Stimulated activated CD4-positive, alpha-beta T cell treated with anti-CD3 and anti-CD28 coated beads, TNF-alpha, amount 100 ng/mL, for 4 hours (primary cell): ENCODE results near the gene NUP188.
"Not testable (repeated sequence)": the region's sequence is repeated elsewhere in the genome, so short reads cannot be mapped to it uniquely, and the experiment has no call there.

Experiments
- DNase-seq, 3 experiments: peaks; one replicate each; pipeline ENCODE4 v3.0.0-alpha.2; 2020; ENCODE audit warnings: low read depth in 3 of 3

Gene NUP188

DNA sequence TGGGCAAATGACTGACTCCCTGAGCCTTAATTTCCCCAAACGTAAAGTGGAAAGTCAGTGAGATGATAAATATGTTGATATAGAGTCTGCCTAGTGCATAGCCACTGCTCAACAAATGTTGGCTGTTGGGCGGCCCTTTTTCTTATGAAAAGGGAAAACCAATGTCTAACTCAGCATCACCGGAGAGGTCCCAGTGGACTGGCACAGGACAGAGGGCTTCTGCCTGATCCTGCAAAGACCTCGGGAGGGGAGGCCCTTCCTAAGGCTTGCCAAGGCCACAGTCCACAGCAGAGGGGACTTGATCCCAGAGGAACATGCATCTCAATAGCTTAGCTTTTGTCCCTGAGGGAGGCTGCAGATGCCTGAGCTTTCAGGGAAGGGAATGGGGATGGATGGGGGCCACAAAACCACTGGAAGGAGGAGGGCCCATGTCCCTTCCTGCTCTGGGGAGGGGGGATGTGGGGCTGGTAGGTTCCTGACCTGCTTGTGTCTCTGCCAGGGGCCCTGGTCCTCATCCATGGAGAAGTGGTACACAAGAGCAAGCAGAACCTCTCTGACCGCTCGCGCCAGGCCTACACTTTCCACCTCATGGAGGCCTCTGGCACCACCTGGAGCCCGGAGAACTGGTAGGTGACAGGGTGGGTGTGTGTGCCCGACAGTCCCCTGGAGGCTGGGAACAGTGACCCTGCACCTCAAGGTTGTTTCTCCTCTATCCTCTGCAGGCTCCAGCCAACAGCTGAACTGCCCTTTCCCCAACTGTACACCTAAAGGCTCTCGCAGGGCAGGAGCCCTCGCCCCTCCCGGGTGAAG lies 6.3 kb upstream of the NUP188 start:
- no peak for DNase-seq

- DNase-seq: no peak
These were observed 3.5 kb upstream of the NUP188 start for GRCh38 chr9:128943832-128944620.

GRCh38 chr9:128944966-128945365 lies 2.5 kb upstream of the NUP188 start:
- not testable (repeated sequence) for DNase-seq

- no peak for DNase-seq
These were observed 1.5 kb upstream of the NUP188 start for GRCh38 chr9:128945798-128946501.

DNA sequence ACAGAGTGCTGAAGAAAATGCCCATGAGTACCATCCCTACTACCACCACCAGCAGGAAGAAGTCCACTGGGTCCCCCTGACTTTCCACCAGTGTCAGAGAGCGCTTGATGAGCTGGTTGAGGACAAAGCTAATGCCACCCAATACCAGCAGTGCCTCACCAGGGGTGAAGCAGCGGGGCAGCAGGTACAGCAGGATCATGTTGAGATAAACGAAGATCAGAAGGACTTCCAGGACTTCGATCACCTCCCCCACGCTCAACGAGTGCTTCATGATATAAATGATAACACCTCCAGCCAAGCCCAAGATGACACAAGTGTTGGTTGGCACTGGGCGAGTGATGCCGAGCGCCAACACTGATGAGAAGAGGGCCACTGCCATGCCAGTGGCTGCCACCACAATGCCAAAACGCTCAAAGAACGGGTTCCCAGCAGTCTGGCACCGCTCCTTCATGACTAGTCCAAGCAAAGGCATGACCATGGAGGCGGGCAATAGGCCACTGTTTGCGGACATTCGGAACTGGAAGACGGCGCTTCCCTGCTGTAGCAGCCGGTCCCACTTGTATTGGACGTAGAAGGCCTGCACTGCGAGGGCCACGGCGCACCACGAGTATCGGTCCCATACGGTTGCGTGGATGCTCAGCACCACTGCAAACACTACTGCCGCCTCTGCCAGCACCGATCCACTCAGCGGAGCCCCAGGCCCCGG lies 775 bp upstream of the NUP188 start:
- no peak for DNase-seq

- no peak for DNase-seq
These were observed 297 bp upstream of the NUP188 start for GRCh38 chr9:128947277-128947526.

DNA sequence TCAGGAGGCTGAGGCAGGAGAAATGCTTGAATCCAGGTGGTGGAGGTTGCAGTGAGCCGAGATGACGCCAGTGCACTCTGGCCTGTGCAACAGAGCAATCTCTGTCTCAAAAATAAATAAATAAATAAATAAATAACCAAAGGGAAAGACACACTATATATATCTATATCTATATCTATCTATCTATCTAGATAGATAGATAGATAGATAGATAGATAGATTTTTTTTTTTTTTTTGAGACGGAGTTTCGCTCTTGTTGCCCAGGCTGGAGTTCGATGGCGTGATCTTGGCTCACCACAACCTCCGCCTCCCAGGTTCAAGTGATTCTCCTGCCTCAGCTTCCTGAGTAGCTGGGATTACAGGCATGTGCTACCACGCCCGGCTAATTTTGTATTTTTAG lies 13.9 kb downstream of the NUP188 start:
- DNase-seq: not testable (repeated sequence)

- no peak for DNase-seq
These were observed 22.0 kb downstream of the NUP188 start for GRCh38 chr9:128969491-128969890.

GRCh38 chr9:128972956-128973355 lies 25.5 kb downstream of the NUP188 start:
- DNase-seq: no peak

DNA sequence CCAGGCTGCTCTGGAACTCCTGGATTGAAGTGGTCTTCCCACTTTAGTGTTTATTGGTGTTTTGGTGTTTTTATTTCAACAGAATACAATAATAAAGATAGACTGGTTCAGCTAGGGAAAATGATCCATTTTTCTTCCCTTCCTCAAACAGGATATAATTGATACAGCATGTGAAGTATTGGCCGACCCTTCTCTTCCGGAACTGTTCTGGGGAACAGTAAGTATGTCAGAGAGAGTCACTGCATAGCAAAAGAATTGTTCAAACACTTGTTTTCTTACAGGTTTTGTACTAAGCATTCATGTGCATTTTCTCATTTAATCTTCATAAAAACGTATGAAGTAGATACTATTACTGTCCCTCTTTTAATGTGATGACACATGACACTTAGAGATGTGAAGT lies 31.6 kb downstream of the NUP188 start:
- DNase-seq: no peak

DNA sequence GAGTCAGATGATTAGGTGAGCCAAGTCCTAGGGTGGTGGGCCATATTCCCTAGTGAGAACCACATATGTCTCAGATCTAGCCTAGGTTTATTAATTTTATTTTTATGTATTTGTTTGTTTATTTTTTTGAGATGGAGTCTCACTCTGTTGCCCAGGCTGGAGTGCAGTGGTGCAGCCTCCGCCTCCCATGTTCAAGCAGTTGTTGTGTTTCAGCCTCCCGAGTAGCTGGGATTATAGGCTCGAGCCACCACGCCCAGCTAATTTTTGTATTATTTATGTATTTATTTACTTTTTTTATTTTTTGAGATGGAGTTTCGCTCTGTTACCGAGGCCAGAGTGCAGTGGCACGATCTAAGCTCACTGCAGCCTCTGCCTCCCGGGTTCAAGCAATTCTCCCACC lies 36.0 kb downstream of the NUP188 start:
- DNase-seq: no peak

- no peak for DNase-seq
These were observed 39.2 kb downstream of the NUP188 start for GRCh38 chr9:128986671-128987070.

DNA sequence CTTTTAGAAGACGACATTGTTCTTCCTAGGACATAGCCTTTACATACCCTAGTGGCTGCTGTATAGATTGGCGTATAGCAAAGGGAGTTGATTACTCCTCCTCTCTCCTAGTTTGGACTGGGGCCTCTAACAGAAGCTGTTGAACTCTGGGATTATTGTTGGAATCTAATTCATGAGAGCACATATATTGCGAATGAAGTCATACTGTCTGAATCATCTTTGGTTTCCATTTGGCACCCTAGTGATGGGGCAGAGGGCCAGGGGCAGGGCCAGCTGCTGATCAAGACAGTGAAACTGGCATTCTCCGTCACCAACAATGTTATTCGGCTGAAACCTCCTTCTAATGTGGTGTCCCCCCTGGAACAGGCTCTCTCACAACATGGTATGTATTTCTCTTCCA lies 40.3 kb downstream of the NUP188 start:
- DNase-seq: no peak

- no peak for DNase-seq
These were observed 45.5 kb downstream of the NUP188 start for GRCh38 chr9:128992995-128993394.

- DNase-seq: no peak
These were observed 48.3 kb downstream of the NUP188 start for GRCh38 chr9:128995791-128996190.

- no peak for DNase-seq
These were observed 51.0 kb downstream of the NUP188 start for GRCh38 chr9:128998462-128998861.

DNA sequence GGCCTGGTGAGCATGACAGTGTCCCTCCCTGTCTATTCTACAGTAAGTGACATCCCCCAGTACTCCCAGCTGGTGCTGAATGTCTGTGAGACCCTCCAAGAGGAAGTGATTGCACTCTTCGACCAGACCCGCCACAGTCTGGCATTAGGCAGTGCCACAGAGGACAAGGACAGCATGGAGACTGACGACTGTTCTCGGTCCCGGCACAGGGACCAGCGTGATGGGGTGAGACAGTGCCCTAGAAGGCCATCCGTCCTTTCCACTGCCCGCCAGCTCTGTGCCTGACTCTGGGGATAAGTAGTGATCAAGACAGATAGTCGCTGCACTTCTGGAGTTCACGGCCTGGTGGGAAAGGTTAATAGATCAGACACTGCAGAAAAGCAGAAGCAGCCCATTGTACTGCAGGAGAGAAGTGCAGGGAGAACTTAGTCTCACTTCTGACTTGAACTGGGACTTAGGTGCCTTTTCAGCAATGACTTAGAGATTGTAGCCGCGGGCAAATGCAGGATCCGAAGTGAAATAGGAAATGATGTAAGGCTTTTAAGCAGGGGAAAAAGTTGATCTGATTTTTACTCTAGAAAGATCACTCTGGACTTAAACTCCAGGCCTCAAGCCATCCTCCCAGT lies 52.2 kb downstream of the NUP188 start:
- DNase-seq: no peak

DNA sequence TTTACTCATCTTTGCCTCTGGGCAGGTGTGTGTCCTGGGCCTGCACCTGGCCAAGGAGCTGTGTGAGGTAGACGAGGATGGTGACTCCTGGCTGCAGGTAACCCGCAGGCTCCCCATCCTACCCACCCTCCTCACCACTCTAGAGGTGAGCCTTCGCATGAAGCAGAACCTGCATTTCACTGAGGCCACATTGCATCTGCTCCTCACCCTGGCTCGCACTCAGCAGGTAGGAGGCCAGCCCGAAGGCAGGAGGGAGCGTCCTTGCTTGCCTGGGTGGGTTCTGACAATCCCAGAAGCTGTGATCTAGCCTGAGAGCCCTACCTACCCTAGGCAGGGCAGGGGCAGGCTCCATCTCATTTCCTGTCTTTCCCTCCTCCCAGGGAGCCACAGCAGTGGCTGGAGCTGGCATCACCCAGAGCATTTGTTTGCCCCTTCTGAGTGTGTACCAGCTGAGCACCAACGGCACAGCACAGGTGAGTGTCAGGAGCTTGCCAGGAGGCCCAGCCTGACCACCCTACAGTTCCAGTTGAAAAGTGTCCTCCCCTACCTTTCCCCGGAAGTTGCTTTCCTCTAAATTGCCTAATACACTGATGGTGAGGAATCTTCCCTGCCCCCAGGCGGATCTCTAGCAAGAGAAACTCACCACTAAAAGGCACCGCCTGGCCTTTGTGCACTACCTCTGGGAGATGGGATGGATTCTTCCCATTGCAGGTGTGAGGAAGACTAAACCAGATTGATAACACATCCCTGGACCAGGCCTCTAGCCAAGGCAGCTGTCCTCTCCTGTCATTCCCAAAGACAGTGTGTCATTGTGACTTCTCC lies 54.2 kb downstream of the NUP188 start:
- no peak for DNase-seq

DNA sequence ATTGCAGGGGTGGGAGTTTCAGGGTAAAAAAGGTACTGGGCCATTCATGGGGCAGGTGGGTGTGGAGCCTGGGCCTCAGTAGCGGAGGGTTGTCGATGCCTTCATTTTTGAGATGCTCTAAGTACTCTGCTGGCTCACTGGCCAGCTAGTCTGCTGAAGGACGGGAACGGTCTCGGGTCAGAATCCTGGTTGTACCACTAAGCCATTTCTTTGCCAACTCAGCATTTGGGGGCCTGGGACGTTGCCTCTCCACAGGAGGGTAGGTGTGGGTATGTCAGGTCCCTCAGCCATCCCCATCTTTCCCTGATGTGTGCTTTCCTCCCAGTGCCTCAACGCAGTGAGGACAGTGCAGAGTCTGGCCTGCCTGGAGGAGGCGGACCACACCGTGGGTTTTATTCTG lies 55.5 kb downstream of the NUP188 start:
- DNase-seq: no peak

DNA sequence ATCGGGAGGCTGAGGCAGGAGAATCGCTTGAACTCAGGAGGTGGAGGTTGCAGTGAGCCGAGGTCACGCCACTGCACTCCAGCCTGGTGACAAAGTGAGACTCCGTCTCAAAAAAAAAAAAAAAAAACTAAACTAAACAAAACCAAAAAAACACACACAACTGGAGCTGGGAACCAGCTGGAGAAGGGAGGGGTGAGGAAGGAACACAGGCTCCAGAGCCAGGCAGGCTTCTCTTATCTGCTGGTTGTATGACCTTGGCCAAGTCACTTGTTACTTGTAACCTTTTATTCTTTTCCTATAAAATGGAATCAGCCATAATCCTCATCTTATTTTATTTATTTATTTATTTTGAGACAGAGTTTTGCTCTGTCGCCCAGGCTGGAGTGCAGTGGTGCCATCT lies 56.7 kb downstream of the NUP188 start:
- not testable (repeated sequence) for DNase-seq
